Measurements from ENCODE around the gene TRIM44. TPM values are rescaled to one million over a fixed set of nuclear protein-coding genes. Genes with fewer than 3 reads are reported as not detected.

TRIM44 gene
- total and polyA plus RNA-seq, 10 of the 15 experiments (the other 5 are each of a cell fraction or from before 2014, with no cell fraction given): 6.7 to 93.0 (median 27.6) TPM

- DNase-seq (ENCODE audit: low read depth, low spot score) (no peak), ATAC-seq (peak; percentile 88), FAIRE-seq (peak; percentile 35)
- Histone ChIP-seq H3K36me3 (ENCODE audit: control insufficient read depth in 2 of 2, insufficient read depth in 2 of 2, low read length in 1 of 2) (no peaks in the 10 kb centered on the region; a peak in 2 of 4 replicates), H3K4me3 (no peak overlapping the region), H3K9ac (ENCODE audit: control insufficient read depth, insufficient read depth, low read length) (no peak overlapping the region), H3K27ac (ENCODE audit: control insufficient read depth, insufficient read depth) (peak overlapping the region; percentile 6; the same call in 1 of the 2 replicates), H3K79me2 (ENCODE audit: control insufficient read depth, insufficient read depth, low read length) (no peaks in the 10 kb centered on the region), H3K4me1 (ENCODE audit: control insufficient read depth, insufficient read depth, low read length) (peaks cover 4% of the 10 kb centered on the region), H3K9me3 (replicated peaks; ENCODE audit: control insufficient read depth, insufficient read depth, low read length) (no peaks in the 10 kb centered on the region; the same call in 1 of the 3 replicates), H3K27me3 (replicated peaks in 1 of 2; ENCODE audit: control insufficient read depth in 2 of 2, insufficient read depth in 2 of 2, low read length in 1 of 2) (no peaks in the 10 kb centered on the region), H3K4me2 (ENCODE audit: control insufficient read depth, insufficient read depth) (no peak overlapping the region), H4K20me1 (ENCODE audit: control insufficient read depth, insufficient read depth) (no peaks in the 10 kb centered on the region; the same call in 1 of the 2 replicates), H2AFZ (ENCODE audit: control insufficient read depth, low read depth, low read length) (no peak overlapping the region)
- BruUV-seq (replicated peaks): no TSS peak
- 96% methylated on average over 5 of the region's 5 CpGs for WGBS (ENCODE audit: insufficient coverage, insufficient replicate concordance, low lambda C conversion rate, missing lambda C conversion rate)
- in situ Hi-C loops (cut with MboI): no loop called here
- ChIA-PET RAD21 (ENCODE audit: unreplicated experiment) (interaction anchor here (0.6 to 4.4 kb wide), 7 partner anchors 10 to 329 kb away, joined by 3 to 12 read pairs (median 3); no protein-coding TSS in a partner anchor), POLR2A (interaction anchor here (1.1 kb wide), 1 partner anchor 33 kb away, joined by 3 read pairs; no protein-coding TSS in a partner anchor), SMC1A (ENCODE audit: uncharacterized antibody, unreplicated experiment) (interaction anchor here (0.6 to 3.5 kb wide), 19 partner anchors 10 to 794 kb away, joined by 3 to 21 read pairs (median 3); partner anchors contain the start of gene TRIM44), CTCF (interaction anchor here (0.6 to 2.8 kb wide), 7 partner anchors 9 to 730 kb away, joined by 3 to 26 read pairs (median 5); no protein-coding TSS in a partner anchor)
- intact Hi-C loops (cut with micrococcal nuclease; ENCODE audit: unreplicated experiment): no loop called here
- TF ChIP-seq SIN3A (IDR thresholded peaks at IDR 0.05; ENCODE audit: low read depth, low read length) (no peak), IRF5 (IDR thresholded peaks at IDR 0.05; ENCODE audit: borderline replicate concordance) (no peak), TARDBP (IDR thresholded peaks at IDR 0.05; ENCODE audit: borderline replicate concordance) (no peak), CBFB (IDR thresholded peaks at IDR 0.05; ENCODE audit: low read depth) (no peak), CHD4 (IDR thresholded peaks at IDR 0.05) (no peak), PRDM15 (CRISPR knock-in tag; IDR thresholded peaks at IDR 0.05) (no peak), PBX3 (IDR thresholded peaks at IDR 0.05; ENCODE audit: insufficient replicate concordance, low read depth, low read length) (no peak)
These were observed 138.7 kb downstream of the TRIM44 start for GRCh38 chr11:35800970-35801953.
